ENCODE results near the gene HS1BP3.

GRCh38 chr2:20579866-20580265 is 71.0 kb downstream of the HS1BP3 start:
- TF ChIP-seq EZH2phosphoT487 (IDR thresholded peaks at IDR 0.05; ENCODE audit: insufficient read depth, low read depth) (no peak), EZH2 (IDR thresholded peaks at IDR 0.05; ENCODE audit: insufficient read depth, poor library complexity, severe bottlenecking) (no peak)

Measured in GM23248 (cell line).